Right lobe of liver (tissue), 4 donors: Measurements from ENCODE around the gene CCSER1.

Experiments used
- POLR2A ChIP-seq: fragments of 450-650 bp; IDR thresholded peaks from one replicate; pipeline ENCODE4 v1.6.1; 2017; ENCODE audit warnings: antibody characterized with exemption, mild to moderate bottlenecking
- TF ChIP-seq, protein P1 (sequence below), 4 donors: fragments of 200-600 bp in 3 of 4; fragments of 450-650 bp in 1 of 4; IDR thresholded peaks; one replicate each; pipeline versions ENCODE4 v1.5.1 to v1.8.0; 2016 to 2022; ENCODE audit warnings: antibody characterized with exemption in 4 of 4, mild to moderate bottlenecking in 2 of 4
- donor health status: DM: no; HTN: no; CAD: no.
- donor health status: DM: no; HTN: no; CAD: no.
- donor health status: DM: no; HTN: yes; CAD: no.

DNA sequence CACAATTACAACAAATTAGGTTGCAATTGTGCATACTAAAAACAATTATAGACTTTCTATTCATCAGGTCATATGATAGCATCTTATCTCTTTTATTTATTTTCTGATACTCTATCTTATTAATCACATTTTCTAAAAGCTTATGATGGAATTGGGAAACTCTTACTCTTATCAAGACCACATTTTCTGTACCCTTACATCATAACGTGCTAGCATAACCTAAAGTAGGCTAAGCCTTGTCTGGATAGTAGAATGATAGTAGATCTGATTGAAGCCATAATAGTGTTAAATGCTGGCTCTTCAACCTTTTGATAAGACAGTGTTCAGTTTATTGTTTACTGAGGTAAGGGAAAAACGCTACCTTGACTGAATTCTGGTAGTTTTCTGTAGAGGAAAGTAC, 294.0 kb downstream of the CCSER1 start:
- TF ChIP-seq, protein P1, sequence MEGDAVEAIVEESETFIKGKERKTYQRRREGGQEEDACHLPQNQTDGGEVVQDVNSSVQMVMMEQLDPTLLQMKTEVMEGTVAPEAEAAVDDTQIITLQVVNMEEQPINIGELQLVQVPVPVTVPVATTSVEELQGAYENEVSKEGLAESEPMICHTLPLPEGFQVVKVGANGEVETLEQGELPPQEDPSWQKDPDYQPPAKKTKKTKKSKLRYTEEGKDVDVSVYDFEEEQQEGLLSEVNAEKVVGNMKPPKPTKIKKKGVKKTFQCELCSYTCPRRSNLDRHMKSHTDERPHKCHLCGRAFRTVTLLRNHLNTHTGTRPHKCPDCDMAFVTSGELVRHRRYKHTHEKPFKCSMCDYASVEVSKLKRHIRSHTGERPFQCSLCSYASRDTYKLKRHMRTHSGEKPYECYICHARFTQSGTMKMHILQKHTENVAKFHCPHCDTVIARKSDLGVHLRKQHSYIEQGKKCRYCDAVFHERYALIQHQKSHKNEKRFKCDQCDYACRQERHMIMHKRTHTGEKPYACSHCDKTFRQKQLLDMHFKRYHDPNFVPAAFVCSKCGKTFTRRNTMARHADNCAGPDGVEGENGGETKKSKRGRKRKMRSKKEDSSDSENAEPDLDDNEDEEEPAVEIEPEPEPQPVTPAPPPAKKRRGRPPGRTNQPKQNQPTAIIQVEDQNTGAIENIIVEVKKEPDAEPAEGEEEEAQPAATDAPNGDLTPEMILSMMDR (IDR thresholded peaks at IDR 0.05), result no peak
- no peak for TF ChIP-seq POLR2A
